HG03520 (cell line): Measurements from ENCODE around the gene ERC2.

Experiments used
- ATAC-seq: cut with Tn5 transposase; IDR thresholded peaks from one replicate; pipeline ENCODE4 v1.9.1; 2021; ENCODE audit warnings: mild to moderate bottlenecking, moderate library complexity; ENCODE audit not compliant: unreplicated experiment

Gene ERC2

GRCh38 chr3:56193519-56193918 is 274.7 kb downstream of the ERC2 start:
- no peak for ATAC-seq

- no peak for ATAC-seq
Measured at GRCh38 chr3:56192001-56192400, 276.3 kb downstream of the ERC2 start.

- no peak for ATAC-seq
Measured at GRCh38 chr3:56190771-56191305, 277.4 kb downstream of the ERC2 start.

GRCh38 chr3:56190130-56190529 is 278.1 kb downstream of the ERC2 start:
- no peak for ATAC-seq

- ATAC-seq = no peak
Measured at GRCh38 chr3:56189536-56189935, 278.7 kb downstream of the ERC2 start.

- no peak for ATAC-seq
Measured at GRCh38 chr3:56188201-56188600, 280.1 kb downstream of the ERC2 start.

- no peak for ATAC-seq
Measured at GRCh38 chr3:56187051-56187450, 281.2 kb downstream of the ERC2 start.

- no peak for ATAC-seq
Measured at GRCh38 chr3:56185827-56186226, 282.4 kb downstream of the ERC2 start.

GRCh38 chr3:56183529-56183928 is 284.7 kb downstream of the ERC2 start:
- no peak for ATAC-seq

GRCh38 chr3:56180433-56180832 is 287.8 kb downstream of the ERC2 start:
- no peak for ATAC-seq

GRCh38 chr3:56173601-56174000 is 294.7 kb downstream of the ERC2 start:
- no peak for ATAC-seq

GRCh38 chr3:56164436-56164835 is 303.8 kb downstream of the ERC2 start:
- ATAC-seq = no peak

GRCh38 chr3:56157693-56158362 is 310.4 kb downstream of the ERC2 start:
- no peak for ATAC-seq

- no peak for ATAC-seq
Measured at GRCh38 chr3:56154297-56154696, 314.0 kb downstream of the ERC2 start.

- no peak for ATAC-seq
Measured at GRCh38 chr3:56147354-56147753, 320.9 kb downstream of the ERC2 start.

GRCh38 chr3:56145410-56145809 is 322.9 kb downstream of the ERC2 start:
- ATAC-seq = no peak

- ATAC-seq = no peak
Measured at GRCh38 chr3:56144805-56145204, 323.5 kb downstream of the ERC2 start.

- no peak for ATAC-seq
Measured at GRCh38 chr3:56137415-56137814, 330.9 kb downstream of the ERC2 start.

- ATAC-seq = no peak
Measured at GRCh38 chr3:56136514-56136913, 331.8 kb downstream of the ERC2 start.

GRCh38 chr3:56135941-56136340 is 332.3 kb downstream of the ERC2 start:
- no peak for ATAC-seq

GRCh38 chr3:56133423-56133822 is 334.8 kb downstream of the ERC2 start:
- ATAC-seq = no peak

GRCh38 chr3:56132762-56133161 is 335.5 kb downstream of the ERC2 start:
- ATAC-seq = no peak

- no peak for ATAC-seq
Measured at GRCh38 chr3:56131974-56132590, 336.2 kb downstream of the ERC2 start.
